ENCODE measurements around the gene ZNF407.

- no peak for TF ChIP-seq EZH2 (optimal IDR thresholded peaks at IDR 0.05; ENCODE audit: low read depth, low read length)
- TF ChIP-seq CTCF (IDR thresholded peaks at IDR 0.05; ENCODE audit: low read length), result no peak
- TF ChIP-seq EZH2phosphoT487 (IDR thresholded peaks at IDR 0.05; ENCODE audit: low read length), result no peak
Observed at GRCh38 chr18:74820160-74820780, 222.6 kb downstream of the ZNF407 start.

All from MM.1S (cell line).